GM13976 (cell line): ENCODE results near the gene ENAH.
"Not testable (repeated sequence)": the region's sequence is repeated elsewhere in the genome, so short reads cannot be mapped to it uniquely, and the experiment has no call there.

Experiments
- DNase-seq: peaks from one replicate; pipeline ENCODE4 v3.0.0; 2012; ENCODE audit warnings: low spot score
- CTCF ChIP-seq: IDR thresholded peaks from 2 replicates; pipeline ENCODE4 v1.5.1; 2012; ENCODE audit warnings: borderline replicate concordance, mild to moderate bottlenecking; ENCODE audit not compliant: insufficient read depth; ENCODE audit errors: extremely low read depth, missing control alignments, control extremely low read depth
- in situ Hi-C: fragments of 300-500 bp; cut with MboI; formaldehyde crosslinking; loops from one replicate; pipeline ENCODE4 v1.12.0; 2022; ENCODE audit warnings: low sequenced_read_pairs, mixed read lengths, inconsistent platforms; ENCODE audit not compliant: unreplicated experiment

ENAH gene

GRCh38 chr1:225695578-225696337, 42.8 kb upstream of the ENAH start:
- in situ Hi-C loops, result no loop called here
- DNase-seq, result no peak
- no peak for TF ChIP-seq CTCF

- no peak for DNase-seq
- TF ChIP-seq CTCF, result no peak
- in situ Hi-C loops, result no loop called here
Measured at GRCh38 chr1:225694151-225694603, 41.3 kb upstream of the ENAH start.

GRCh38 chr1:225693697-225694096, 40.8 kb upstream of the ENAH start:
- DNase-seq, in situ Hi-C loops: not testable (repeated sequence)

GRCh38 chr1:225693085-225693696, 40.3 kb upstream of the ENAH start:
- in situ Hi-C loops, result no loop called here
- TF ChIP-seq CTCF, result no peak
- no peak for DNase-seq

GRCh38 chr1:225692517-225692879, 39.6 kb upstream of the ENAH start:
- in situ Hi-C loops, result no loop called here
- no peak for TF ChIP-seq CTCF
- DNase-seq, result no peak

GRCh38 chr1:225691861-225692516, 39.1 kb upstream of the ENAH start:
- in situ Hi-C loops, result no loop called here
- no peak for DNase-seq
- TF ChIP-seq CTCF, result no peak

- TF ChIP-seq CTCF, result no peak
- no peak for DNase-seq
- in situ Hi-C loops, result no loop called here
Measured at GRCh38 chr1:225691377-225691776, 38.5 kb upstream of the ENAH start.
